GM10266 (cell line): ENCODE results near the gene SRXN1.

Experiments
- DNase-seq: peaks from one replicate; pipeline ENCODE4 v3.0.0; 2012; ENCODE audit errors: extremely low spot score
- TF ChIP-seq, protein P1 (sequence below): IDR thresholded peaks from 2 replicates; pipeline ENCODE4 v1.5.1; 2012; ENCODE audit warnings: mild to moderate bottlenecking, low read depth; ENCODE audit not compliant: control insufficient read depth, insufficient read depth; ENCODE audit errors: missing control alignments

SRXN1 gene

DNA sequence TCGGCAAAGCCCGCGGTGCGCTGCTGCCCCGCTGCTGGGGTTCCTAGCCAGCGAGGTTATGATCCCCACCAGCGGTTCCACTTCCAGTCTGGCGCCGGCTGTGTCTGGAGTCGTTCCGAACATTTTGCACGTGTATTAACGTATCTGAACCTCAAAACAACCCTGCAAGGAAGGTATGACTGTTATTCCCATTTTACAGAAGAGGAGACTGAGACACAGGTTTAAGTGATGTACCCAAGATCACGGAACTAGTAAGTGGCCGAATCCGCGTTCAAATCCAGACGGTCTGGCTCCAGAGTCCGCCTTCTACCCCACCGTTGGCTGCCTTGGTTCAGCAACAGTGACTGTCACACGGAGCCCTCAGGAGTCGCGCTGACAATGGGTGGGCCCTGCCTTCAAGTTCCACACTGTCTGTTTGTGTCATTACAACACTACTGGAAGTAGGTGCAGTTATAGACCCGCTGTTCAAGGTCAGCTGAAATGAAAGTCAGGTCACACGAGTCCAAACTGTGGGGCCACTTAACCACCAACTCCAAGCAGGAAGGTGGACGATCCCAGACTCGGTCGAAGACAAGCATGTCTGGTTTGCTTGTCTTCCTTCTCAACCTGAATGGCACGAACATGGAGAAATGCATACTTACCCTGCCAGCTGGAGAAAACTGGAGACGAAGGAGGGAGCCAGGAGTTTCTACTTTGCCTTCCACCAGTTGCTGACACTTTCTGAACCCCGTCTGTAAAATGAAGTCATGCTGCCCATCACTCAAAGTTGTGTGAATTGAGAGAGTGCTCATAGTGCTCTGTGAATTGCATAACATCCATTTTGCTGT lies 803 bp upstream of the SRXN1 start:
- TF ChIP-seq, protein P1, sequence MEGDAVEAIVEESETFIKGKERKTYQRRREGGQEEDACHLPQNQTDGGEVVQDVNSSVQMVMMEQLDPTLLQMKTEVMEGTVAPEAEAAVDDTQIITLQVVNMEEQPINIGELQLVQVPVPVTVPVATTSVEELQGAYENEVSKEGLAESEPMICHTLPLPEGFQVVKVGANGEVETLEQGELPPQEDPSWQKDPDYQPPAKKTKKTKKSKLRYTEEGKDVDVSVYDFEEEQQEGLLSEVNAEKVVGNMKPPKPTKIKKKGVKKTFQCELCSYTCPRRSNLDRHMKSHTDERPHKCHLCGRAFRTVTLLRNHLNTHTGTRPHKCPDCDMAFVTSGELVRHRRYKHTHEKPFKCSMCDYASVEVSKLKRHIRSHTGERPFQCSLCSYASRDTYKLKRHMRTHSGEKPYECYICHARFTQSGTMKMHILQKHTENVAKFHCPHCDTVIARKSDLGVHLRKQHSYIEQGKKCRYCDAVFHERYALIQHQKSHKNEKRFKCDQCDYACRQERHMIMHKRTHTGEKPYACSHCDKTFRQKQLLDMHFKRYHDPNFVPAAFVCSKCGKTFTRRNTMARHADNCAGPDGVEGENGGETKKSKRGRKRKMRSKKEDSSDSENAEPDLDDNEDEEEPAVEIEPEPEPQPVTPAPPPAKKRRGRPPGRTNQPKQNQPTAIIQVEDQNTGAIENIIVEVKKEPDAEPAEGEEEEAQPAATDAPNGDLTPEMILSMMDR, result no peak
- no peak for DNase-seq

DNA sequence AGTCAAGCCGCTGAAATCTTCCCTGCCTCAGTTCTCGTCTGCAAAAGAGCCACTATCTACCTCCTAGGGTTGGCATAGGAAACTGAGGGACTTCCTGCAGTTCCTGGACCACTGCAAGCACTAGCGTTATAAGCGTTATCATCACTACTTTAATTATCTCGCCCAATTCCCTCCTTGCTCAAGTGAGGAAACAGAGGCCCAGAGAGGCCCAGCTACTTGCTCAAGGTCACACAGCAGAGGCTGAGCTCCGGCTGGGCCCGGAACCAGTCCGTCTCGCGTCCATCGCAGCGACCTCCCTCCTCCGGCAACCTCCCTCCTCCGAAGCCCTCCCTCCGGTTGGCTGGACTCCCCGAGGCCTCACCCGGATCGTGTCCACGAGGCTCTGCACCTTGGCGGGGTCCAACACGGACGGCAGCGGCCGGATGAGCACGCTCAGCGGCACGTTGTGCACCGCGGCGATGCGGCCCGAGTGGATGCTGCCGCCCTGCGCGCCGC lies 338 bp downstream of the SRXN1 start:
- no peak for DNase-seq
- TF ChIP-seq, protein P1, result no peak

DNA sequence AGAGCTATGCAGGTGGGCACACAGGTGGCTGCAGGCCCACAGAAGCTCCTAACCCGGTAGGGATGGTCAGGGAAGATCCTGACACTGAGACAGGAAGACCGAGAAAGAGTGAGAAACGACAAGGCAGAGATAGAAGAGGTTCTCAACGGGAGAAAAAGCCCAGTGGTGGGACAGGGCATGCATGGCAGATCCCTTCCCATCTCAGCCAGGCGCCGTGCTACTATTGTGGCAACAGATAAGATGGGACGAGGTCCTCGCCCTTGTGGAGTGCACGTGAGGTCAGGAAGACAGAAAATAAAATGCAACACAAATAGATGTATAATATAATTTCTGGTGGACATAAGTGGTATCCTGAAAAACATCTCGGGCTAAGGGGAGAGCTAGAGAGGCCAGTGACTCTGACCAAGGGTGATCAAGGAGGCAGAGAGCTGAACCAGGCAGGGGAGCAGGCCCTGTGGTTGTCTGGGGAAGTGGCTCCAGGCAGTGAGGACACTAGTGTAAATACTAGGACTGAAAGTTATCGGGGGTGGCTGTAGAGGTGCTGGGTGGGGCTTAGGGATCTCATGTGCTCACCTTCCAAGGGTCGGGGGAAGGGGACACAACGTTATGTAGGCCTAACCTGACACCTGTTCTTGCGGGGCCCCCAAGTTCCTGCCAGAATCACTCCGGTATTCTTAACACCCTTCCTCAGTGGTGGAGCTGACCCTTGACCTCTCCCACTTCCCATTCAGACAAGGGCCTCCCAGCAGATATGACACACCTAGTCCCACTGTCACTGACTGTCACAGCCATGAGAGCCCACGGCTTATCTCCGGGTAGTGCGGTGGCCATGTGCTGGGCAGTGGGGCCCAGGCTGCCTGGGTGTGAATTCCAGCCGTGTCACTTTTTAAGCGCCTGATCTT lies 1.0 kb downstream of the SRXN1 start:
- DNase-seq, result no peak
- TF ChIP-seq, protein P1, result no peak

DNA sequence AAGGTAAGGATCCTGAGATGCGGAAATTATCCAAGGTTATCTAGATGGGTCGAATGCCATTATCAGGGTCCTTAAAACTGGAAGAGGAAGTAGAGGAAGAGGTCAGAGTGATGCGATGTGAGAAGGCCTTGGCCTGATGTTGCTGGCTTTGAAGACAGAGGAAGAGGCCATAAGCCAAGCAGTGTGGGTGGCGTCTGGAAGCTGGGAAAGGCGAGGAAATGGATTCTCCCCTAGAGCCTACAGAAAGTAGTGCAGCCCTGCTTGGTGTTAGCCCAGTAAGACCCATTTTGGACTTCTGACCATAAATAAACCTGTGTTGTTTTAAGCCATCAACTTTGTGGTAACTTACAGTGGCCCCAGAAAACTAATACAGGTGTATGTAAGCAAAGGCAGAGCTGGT lies 2.0 kb downstream of the SRXN1 start:
- no peak for DNase-seq
- TF ChIP-seq, protein P1, result no peak

DNA sequence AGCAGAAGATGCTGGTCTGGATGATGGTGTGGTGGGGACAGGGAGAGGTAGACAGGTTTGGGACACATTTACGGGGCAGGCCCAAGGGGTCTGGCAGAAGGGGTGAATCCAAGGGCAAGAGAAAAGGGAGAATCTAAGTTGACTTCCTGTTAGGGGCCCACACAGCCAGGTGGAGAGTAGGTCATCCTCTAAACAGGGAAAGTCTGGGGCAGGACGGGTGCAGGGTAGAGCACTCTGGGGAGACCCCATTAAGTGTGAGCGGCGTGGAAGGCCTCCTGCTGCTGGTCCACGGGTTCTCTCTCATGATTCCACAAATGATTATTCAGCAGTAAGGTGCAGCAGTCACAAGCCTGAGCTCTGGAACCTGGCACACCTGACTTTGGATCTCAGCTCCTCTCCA lies 2.7 kb downstream of the SRXN1 start:
- no peak for DNase-seq
- TF ChIP-seq, protein P1, result no peak

DNA sequence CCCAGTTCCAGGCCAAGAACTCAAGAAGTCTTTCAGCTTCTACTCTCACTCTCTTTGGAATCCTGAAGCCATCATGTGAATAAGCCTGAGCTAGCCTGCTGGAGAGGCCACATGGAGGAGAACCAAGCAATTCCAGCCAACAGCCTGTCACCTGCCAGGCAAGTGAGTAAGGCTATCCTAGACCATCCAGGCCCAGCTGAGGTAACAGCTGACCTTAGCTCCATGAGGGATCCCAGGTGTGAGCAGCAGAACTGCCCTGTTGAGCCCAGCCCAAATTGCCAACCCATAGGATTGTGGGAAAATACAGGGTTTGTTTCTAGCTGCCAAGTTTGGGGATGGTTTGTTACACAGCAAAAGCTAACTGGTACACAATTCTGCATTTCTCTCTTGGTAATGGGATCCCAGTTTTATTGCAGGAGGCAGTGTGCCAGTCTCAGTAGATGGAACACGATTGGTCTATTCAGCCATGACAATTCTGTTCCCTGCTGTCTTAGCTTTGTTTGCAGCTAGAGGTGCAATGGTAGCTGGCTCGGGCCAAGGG lies 5.5 kb downstream of the SRXN1 start:
- TF ChIP-seq, protein P1, result no peak
- no peak for DNase-seq

DNA sequence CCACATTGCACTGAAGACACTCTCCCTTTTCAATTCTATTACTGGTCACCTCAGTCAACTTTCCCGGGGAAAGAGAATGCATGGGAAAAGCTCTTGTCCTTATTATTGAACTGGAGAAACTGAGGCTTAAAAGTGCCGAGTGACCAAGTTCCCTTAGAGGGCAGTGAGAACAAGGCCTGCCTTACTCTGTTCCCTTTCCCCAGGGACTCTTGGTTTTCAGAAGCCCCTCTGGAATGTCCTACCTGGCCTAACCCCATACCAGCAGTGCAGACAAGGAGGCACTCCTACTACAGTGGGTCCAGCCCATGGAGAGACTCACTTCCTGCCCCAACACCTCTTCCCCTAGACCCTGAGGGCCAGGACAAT lies 6.1 kb downstream of the SRXN1 start:
- DNase-seq, result no peak
- TF ChIP-seq, protein P1, result no peak
